AG04450 (cell line): ENCODE data around the gene PDE4A. TPM values are rescaled to one million over a fixed set of nuclear protein-coding genes. Genes with fewer than 3 reads are reported as not detected.

Source experiments
- CTCF ChIA-PET: fragments of 300-600, 350-600 bp; formaldehyde crosslinking; extraction: SDS; loops from one replicate; lab custom pipeline; 2022; ENCODE audit warnings: antibody characterized with exemption, inconsistent platforms; lab: Charles Lee
- POLR2A ChIA-PET: fragments of 350-600 bp; formaldehyde crosslinking; extraction: SDS; loops from one replicate; lab custom pipeline; 2021; ENCODE audit warnings: antibody characterized with exemption, inconsistent platforms; lab: Yijun Ruan, JAX
- DNase-seq: peaks from one replicate; pipeline ENCODE4 v3.0.0-alpha.2; 2011; ENCODE audit warnings: low read depth, low spot score
- H3K27ac ChIP-seq: one replicate; pipeline ENCODE4 v1.5.1; 2012; ENCODE audit warnings: low read depth, low read length, control low read depth
- H3K27me3 ChIP-seq: one replicate; pipeline ENCODE4 v1.6.0; 2012; ENCODE audit warnings: low read length; ENCODE audit not compliant: control insufficient read depth, insufficient read depth
- H3K4me3 ChIP-seq: 2 replicates; pipeline ENCODE4 v1.5.1; 2011; ENCODE audit warnings: mild to moderate bottlenecking, low read depth, low read length, control low read depth
- H3K9me3 ChIP-seq: 2 replicates; pipeline ENCODE4 v1.5.1; 2012; ENCODE audit warnings: low read length; ENCODE audit not compliant: control insufficient read depth, insufficient read depth
- polyA plus RNA-seq: library from polyadenylated mRNA; depleted of rRNA; stranded (reverse); fragments of >200 nt; gene quantifications from 2 replicates; pipeline ENCODE4 v1.2.3, GENCODE V29; 2011
- TF ChIP-seq, protein P1 (sequence below): IDR thresholded peaks from 2 replicates; pipeline ENCODE4 v1.5.1; 2011; ENCODE audit warnings: low read depth, low read length, control low read depth, inconsistent platforms

Gene PDE4A
- polyA plus RNA-seq, 1 experiment: 2.9 TPM

DNA sequence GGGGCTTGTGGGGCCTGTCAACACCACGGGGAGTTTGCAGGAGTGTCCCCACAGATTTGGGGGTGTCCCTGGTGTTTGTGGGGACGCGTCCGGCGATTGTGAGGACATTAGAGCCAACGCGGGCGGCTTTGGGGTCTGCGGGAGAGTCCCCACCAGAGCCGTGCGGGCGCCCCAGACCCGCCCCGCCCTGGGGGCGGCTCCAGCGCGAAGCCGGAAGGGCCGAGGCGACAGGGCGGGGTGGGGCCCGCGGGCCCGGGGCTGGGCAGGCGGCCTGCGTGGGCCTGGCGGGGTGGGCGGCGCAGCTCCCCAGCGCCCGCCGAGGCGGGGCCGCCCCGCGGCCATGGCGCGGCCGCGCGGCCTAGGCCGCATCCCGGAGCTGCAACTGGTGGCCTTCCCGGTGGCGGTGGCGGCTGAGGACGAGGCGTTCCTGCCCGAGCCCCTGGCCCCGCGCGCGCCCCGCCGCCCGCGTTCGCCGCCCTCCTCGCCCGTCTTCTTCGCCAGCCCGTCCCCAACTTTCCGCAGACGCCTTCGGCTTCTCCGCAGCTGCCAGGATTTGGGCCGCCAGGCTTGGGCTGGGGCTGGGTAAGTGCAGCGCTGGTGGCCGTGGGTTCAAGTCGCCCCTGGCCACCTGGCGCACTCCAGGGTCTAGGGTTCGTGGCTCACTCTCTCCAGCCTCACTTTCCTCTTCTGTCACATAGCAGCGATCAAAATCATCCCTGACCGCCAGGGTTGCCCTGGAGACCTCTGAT, 10.3 kb downstream of the PDE4A start:
- Histone ChIP-seq H3K27me3 (peaks cover 3% of the 10 kb centered on the region), H3K9me3 (peaks cover 9% of the 10 kb centered on the region; the same call in 1 of the 2 replicates), H3K27ac (no peak overlapping the region), H3K4me3 (peak overlapping the region; percentile 68)
- POLR2A ChIA-PET: interaction anchor here (1.5 kb wide), 1 partner anchor 23 kb away, joined by 4 read pairs; no protein-coding TSS in a partner anchor
- DNase-seq: no peak
- CTCF ChIA-PET: interaction anchor here (1.5 kb wide), 1 partner anchor 15 kb away, joined by 5 read pairs; no protein-coding TSS in a partner anchor
- TF ChIP-seq, protein P1, sequence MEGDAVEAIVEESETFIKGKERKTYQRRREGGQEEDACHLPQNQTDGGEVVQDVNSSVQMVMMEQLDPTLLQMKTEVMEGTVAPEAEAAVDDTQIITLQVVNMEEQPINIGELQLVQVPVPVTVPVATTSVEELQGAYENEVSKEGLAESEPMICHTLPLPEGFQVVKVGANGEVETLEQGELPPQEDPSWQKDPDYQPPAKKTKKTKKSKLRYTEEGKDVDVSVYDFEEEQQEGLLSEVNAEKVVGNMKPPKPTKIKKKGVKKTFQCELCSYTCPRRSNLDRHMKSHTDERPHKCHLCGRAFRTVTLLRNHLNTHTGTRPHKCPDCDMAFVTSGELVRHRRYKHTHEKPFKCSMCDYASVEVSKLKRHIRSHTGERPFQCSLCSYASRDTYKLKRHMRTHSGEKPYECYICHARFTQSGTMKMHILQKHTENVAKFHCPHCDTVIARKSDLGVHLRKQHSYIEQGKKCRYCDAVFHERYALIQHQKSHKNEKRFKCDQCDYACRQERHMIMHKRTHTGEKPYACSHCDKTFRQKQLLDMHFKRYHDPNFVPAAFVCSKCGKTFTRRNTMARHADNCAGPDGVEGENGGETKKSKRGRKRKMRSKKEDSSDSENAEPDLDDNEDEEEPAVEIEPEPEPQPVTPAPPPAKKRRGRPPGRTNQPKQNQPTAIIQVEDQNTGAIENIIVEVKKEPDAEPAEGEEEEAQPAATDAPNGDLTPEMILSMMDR: no peak; the same call in 1 of the 2 replicates

DNA sequence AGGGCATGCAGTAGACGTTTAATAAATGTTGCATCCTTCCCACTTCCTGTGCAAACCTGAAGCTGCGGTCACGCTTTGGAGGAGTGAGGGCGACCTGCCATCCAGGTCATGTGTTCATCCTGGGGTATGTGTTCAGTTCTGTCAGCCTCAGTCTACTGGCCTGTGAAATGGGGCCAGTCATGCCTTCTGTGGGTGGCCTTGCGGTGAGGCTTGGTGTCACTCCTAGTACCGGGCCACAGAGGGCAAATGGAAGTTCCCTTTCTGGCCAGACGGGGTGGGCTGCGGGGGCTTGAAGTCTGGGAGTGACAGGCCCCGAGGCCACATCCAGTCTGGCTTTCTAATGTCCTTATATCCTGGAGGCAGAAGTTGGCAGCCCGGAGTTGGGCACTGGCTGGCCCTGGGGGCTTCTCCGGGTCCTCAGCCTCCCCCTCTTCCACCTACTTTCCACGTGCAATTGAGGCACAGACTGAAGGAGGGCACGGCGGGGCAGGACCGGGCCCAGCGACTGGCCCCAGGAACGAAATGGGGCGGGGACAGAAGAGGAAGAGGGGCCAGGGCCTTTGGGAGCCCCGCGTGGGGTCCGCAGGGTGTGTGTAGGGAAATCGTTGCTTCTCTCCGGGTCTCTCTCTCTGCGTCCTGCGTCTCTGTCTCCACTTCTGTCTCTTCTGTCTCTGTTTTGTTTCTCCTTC, 11.1 kb downstream of the PDE4A start:
- peaks cover 3% of the 10 kb centered on the region for H3K27me3 ChIP-seq
- CTCF ChIA-PET: interaction anchor here (0.6 kb wide), 1 partner anchor 66 kb away, joined by 3 read pairs; no protein-coding TSS in a partner anchor
- peak overlapping the region; percentile 68 for H3K4me3 ChIP-seq
- DNase-seq: no peak
- peaks cover 9% of the 10 kb centered on the region; the same call in 1 of the 2 replicates for H3K9me3 ChIP-seq
- TF ChIP-seq, protein P1: peak; percentile 13; the same call in 1 of the 2 replicates
- POLR2A ChIA-PET: interaction anchor here (0.6 to 1.5 kb wide), 4 partner anchors 11 to 108 kb away, joined by 4 read pairs; partner anchors contain the start of gene PDE4A
- H3K27ac ChIP-seq: no peak overlapping the region

DNA sequence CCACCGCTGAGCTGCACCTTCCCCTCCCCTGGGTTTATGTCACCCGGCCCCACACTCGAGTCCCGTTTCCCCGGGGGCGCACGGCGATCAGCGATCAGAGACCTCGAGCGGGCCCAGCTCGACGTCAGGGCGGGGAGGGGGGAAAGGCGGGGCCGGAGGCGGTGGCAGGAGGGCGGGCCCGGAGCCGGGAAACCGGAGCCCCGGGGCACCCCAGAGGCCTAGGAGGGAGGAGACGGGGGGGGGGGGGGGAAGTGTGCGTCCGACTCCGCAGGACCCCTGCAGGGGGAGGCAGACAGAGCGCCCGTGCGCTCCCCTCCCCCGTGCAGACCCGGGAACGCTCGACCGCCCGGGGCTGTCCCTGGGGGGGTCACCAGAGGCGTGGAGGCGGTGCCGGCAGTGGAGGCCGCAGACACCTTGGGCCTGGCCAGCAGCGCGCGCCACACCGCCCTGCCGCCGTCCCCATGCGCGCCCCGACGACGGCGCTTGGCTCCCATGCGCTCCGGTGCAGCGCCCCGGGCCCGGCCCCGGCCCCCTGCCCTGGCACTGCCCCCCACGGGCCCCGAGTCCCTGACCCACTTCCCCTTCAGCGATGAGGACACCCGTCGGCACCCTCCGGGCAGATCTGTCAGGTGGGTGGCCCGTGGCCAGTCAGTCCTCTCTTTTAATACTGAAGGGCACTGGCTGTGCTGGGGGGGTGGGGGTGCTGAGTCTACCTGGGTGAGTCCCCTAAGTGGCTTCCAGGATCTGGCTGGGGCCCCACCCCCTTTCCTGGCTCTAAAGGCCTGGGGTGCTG, 11.8 kb downstream of the PDE4A start:
- POLR2A ChIA-PET: interaction anchor here (0.6 to 1.5 kb wide), 4 partner anchors 12 to 109 kb away, joined by 4 read pairs; partner anchors contain the start of gene PDE4A
- CTCF ChIA-PET: interaction anchor here (0.6 kb wide), 1 partner anchor 65 kb away, joined by 3 read pairs; no protein-coding TSS in a partner anchor

DNA sequence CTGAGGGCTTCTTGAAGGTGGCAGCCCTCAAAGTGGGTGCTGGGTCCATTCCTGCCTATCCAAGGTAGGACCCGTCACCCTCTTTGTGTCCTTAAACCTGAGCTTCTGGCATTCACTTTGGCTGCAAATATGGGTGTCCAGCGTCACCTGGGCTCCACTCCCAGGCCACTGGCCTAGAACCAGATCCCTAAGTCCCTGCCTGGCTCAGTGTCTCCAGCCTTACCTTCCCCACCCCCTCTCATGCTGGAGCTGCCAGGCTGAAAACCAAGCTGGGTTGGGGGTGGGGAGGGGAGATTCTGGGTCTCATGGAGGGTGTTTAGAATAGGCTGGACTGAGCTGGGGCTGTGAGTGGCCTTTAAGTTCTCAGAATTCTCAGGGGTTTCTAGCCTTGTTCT, 12.4 kb downstream of the PDE4A start:
- CTCF ChIA-PET: interaction anchor here (0.5 kb wide), 1 partner anchor 139 kb away, joined by 4 read pairs; no protein-coding TSS in a partner anchor

More for the DNA sequence above, 11.8 kb downstream of the PDE4A start:
- Histone ChIP-seq H3K27ac (no peak overlapping the region), H3K27me3 (peaks cover 3% of the 10 kb centered on the region), H3K9me3 (peaks cover 9% of the 10 kb centered on the region; the same call in 1 of the 2 replicates), H3K4me3 (peak overlapping the region; percentile 68)
- TF ChIP-seq, protein P1: no peak
- DNase-seq: no peak

More for the DNA sequence above, 12.4 kb downstream of the PDE4A start:
- Histone ChIP-seq H3K27me3 (peaks cover 3% of the 10 kb centered on the region), H3K4me3 (peak overlapping the region; percentile 68), H3K27ac (no peak overlapping the region), H3K9me3 (peaks cover 9% of the 10 kb centered on the region; the same call in 1 of the 2 replicates)
- TF ChIP-seq, protein P1: no peak
- DNase-seq: no peak
- POLR2A ChIA-PET: no interaction called here
